Measurements from ENCODE around the gene NEK4. TPM values are rescaled to one million over a fixed set of nuclear protein-coding genes. Genes with fewer than 3 reads are reported as not detected.
"Not testable (repeated sequence)": the region's sequence is repeated elsewhere in the genome, so short reads cannot be mapped to it uniquely, and the experiment has no call there.

NEK4 gene
- total and polyA plus RNA-seq, 8 donors: 23.6 to 35.0 (median 28.5) TPM

DNA sequence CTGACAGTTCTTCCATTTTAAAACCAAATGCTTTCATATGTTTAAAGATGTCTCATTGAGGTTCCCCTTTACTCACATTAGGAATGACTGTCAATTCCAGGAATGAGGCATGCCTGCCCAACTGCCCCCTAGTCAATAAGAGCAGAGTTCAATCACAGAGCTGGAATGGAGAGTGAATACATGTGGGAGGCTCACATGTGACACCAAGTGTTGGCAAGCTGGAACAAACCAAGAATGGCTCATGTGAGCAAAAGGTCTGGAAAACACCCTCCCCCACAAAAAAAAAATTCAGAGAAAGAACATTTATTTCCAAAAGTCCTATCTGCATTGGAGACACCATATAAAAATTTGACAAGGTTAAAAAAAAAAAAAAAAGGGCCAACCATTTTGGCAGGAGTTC, 88.7 kb downstream of the NEK4 start:
- H3K4me1 ChIP-seq: peaks cover 33 to 74% of the 10 kb centered on the region in 2 donors
- H3K27me3 ChIP-seq: no peaks in the 10 kb centered on the region
- intact Hi-C loops (cut with DNase I): no loop called here
- H3K27ac ChIP-seq: peak overlapping the region; percentile 44 to 81
- H3K36me3 ChIP-seq: peaks cover 0 to 35% of the 10 kb centered on the region in 2 donors
- no peak for ATAC-seq
- H3K4me3 ChIP-seq: peak overlapping the region in 1 of 2 donors; percentile 0
- H3K9me3 ChIP-seq: no peaks in the 10 kb centered on the region
- TF ChIP-seq, protein P1, sequence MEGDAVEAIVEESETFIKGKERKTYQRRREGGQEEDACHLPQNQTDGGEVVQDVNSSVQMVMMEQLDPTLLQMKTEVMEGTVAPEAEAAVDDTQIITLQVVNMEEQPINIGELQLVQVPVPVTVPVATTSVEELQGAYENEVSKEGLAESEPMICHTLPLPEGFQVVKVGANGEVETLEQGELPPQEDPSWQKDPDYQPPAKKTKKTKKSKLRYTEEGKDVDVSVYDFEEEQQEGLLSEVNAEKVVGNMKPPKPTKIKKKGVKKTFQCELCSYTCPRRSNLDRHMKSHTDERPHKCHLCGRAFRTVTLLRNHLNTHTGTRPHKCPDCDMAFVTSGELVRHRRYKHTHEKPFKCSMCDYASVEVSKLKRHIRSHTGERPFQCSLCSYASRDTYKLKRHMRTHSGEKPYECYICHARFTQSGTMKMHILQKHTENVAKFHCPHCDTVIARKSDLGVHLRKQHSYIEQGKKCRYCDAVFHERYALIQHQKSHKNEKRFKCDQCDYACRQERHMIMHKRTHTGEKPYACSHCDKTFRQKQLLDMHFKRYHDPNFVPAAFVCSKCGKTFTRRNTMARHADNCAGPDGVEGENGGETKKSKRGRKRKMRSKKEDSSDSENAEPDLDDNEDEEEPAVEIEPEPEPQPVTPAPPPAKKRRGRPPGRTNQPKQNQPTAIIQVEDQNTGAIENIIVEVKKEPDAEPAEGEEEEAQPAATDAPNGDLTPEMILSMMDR (IDR thresholded peaks at IDR 0.05): no peak
- DNase-seq: peak in 1 of 4 donors; percentile 37

DNA sequence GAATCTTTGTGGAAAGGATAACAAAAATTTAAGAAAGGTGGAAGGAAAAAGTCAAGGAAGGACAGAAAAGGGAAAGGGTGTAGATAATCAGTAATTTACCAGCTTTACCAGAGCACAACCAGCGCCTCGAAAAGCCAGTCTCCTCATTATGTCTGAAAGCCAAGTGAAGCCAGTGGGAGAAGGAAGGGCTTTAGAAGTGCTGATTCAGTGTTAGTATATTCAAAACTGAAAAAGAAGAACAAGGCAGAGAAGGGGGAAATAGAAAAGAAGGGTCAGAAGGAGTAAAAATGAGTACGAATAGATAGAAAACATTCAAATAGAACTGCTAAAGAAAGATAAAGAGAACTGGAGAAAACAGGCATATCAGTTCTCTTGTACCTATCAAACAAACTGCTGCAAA, 89.1 kb downstream of the NEK4 start:
- no peaks in the 10 kb centered on the region for H3K9me3 ChIP-seq
- ATAC-seq (no peak), DNase-seq (no peak)
- TF ChIP-seq, protein P1 (IDR thresholded peaks at IDR 0.05): no peak
- H3K36me3 ChIP-seq: peaks cover 0 to 39% of the 10 kb centered on the region in 2 donors
- peaks cover 29 to 70% of the 10 kb centered on the region in 2 donors for H3K4me1 ChIP-seq
- peak overlapping the region; percentile 44 to 81 for H3K27ac ChIP-seq
- intact Hi-C loops (cut with DNase I): no loop called here
- peak overlapping the region in 1 of 2 donors; percentile 0 for H3K4me3 ChIP-seq
- no peaks in the 10 kb centered on the region for H3K27me3 ChIP-seq

DNA sequence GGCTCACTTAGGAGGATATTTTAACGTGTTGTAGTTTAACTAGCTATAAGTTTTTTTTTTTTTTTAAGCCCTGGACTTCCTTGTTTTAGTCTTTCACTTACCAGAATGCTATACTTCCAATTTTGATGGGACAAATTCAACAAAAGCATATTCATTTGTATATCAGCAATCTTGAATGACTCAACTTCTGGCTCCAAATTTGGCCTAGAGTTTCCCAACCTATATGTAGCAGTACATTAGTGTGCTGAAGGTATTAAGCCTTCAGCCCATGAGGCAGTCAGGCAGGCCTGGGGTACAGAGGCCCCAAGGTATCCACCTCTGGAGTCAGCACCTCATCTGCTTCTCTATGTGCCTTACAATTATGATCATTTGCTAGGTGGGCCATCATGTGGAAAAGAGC, 90.9 kb downstream of the NEK4 start:
- DNase-seq (no peak), ATAC-seq (no peak)
- H3K27me3 ChIP-seq: no peaks in the 10 kb centered on the region
- H3K4me1 ChIP-seq: peaks cover 29 to 60% of the 10 kb centered on the region in 2 donors
- H3K9me3 ChIP-seq: no peaks in the 10 kb centered on the region
- intact Hi-C loops (cut with DNase I): no loop called here
- peaks cover 0 to 54% of the 10 kb centered on the region in 2 donors for H3K36me3 ChIP-seq
- TF ChIP-seq, protein P1 (IDR thresholded peaks at IDR 0.05): no peak
- no peak overlapping the region for H3K4me3 ChIP-seq
- H3K27ac ChIP-seq: peak overlapping the region; percentile 30 to 48

DNA sequence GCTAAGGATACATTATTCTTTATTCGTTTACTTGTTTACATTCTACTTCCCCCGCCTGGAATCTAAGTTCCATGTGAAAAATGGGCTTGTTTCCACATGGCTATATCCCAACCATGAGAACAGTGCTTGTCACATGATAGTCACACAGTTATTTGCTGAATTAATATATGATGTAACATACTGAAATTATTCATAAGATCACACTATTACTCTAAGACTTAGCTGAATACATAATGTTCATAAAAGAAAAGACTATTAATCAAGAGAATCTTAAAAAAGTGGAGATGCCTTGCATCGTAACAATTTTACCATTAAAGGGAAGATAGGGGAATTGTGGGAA, 91.6 kb downstream of the NEK4 start:
- TF ChIP-seq, protein P1 (IDR thresholded peaks at IDR 0.05): no peak
- H3K4me1 ChIP-seq: peaks cover 22 to 53% of the 10 kb centered on the region in 2 donors
- H3K36me3 ChIP-seq: peaks cover 0 to 60% of the 10 kb centered on the region in 2 donors
- DNase-seq (no peak), ATAC-seq (no peak)
- H3K27me3 ChIP-seq: no peaks in the 10 kb centered on the region
- no peaks in the 10 kb centered on the region for H3K9me3 ChIP-seq
- no peak overlapping the region for H3K4me3 ChIP-seq
- H3K27ac ChIP-seq: peak overlapping the region; percentile 30 to 48
- intact Hi-C loops (cut with DNase I): no loop called here

DNA sequence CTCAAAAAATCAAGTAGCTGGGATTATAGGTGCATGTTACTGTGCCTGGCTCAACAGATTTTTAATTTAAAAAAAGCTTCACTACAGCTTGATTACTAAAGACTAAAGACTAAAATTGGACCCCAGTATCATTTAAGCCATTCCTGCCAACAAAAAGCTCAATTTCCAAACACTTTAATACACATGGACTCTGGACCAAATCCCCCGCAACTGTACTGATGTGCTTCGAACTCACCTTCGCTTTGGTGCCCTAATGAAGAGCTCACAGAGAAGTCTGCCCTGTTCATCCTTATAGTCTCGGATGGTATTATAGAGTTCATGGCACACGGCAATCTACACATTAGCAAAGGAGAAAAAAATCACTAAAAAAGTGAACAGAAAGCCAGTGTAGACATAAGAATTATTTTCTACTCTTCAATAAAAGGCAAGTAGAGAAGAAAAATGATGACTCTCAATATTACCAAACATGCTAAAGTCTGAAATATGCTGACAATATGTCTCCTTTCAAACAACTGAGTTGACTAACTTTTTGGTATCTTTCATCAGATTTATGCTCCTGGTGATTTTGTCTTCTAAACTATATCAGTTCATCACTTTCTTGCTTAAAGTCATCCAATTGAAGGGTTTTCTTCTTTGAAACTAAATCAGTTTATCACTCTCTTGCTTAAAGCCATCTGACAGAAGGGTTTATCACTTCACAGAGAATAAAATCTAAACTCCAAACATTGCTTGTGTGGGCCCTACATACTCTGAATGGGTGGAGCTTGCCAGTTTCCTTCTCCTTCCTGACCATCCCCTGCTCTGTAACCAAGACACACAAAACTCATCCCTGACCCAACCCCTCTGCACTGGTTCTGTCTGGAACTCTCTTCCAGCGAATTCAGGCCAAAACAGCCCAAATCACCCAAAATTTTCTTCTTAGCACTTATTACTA, 92.2 kb downstream of the NEK4 start:
- H3K9me3 ChIP-seq: no peaks in the 10 kb centered on the region
- peaks cover 16 to 47% of the 10 kb centered on the region in 2 donors for H3K4me1 ChIP-seq
- no peak for DNase-seq
- ATAC-seq: peak; percentile 21
- TF ChIP-seq, protein P1 (IDR thresholded peaks at IDR 0.05): no peak
- H3K36me3 ChIP-seq: peaks cover 0 to 66% of the 10 kb centered on the region in 2 donors
- no peak overlapping the region for H3K4me3 ChIP-seq
- no peaks in the 10 kb centered on the region for H3K27me3 ChIP-seq
- H3K27ac ChIP-seq: peak overlapping the region; percentile 30 to 48
- intact Hi-C loops (cut with DNase I): no loop called here

DNA sequence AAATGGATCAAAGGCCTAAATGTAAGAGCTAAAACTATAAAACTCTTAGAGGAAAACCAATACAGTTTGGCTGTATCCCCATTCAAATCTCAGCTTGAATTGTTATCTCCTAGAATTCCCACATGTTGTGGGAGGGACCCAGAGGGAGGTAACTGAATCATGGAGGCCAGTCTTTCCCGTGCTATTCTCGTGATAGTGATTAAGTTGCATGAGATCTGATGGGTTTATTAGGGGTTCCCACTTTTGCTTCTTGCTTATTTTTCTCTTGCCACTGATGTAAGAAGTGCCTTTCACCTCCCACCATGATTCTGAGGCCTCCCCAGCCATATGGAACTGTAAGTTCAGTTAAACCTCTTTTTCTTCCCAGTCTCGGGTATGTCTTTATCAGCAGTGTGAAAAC, 94.5 kb downstream of the NEK4 start:
- intact Hi-C loops (cut with DNase I); DNase-seq; ATAC-seq: not testable (repeated sequence)

More for the DNA sequence above, 94.5 kb downstream of the NEK4 start:
- H3K4me3 ChIP-seq, H3K27ac ChIP-seq, H3K27me3 ChIP-seq, H3K9me3 ChIP-seq: not testable (repeated sequence)
- Histone ChIP-seq H3K4me1 (peaks cover 13 to 34% of the 10 kb centered on the region in 2 donors), H3K36me3 (peaks cover 0 to 87% of the 10 kb centered on the region in 2 donors)
